Transverse colon (tissue), 4 donors: ENCODE data around the gene FYB1.

ENCODE experiments used
- EP300 ChIP-seq: sonication (generic); formaldehyde crosslinking; IDR thresholded peaks from one replicate; pipeline ENCODE4 v1.6.1; 2017; ENCODE audit warnings: antibody characterized with exemption, low read depth
- POLR2A ChIP-seq: fragments of 450-650 bp; IDR thresholded peaks from one replicate; pipeline ENCODE4 v1.6.1; 2016; ENCODE audit warnings: antibody characterized with exemption, mild to moderate bottlenecking, moderate library complexity
- POLR2AphosphoS5 ChIP-seq, 3 donors: sonication (generic); formaldehyde crosslinking; IDR thresholded peaks; one replicate each; pipeline ENCODE4 v1.6.1; 2016; ENCODE audit warnings: antibody characterized with exemption in 3 of 3
- TF ChIP-seq, protein P1 (sequence below), 5 experiments: fragments of 200-600 bp in 3 of 5; fragments of 450-650 bp in 2 of 5; sonication (generic) in 3 of 5; IDR thresholded peaks; 1 replicate in 2 of 5; 2 replicates in 3 of 5; pipeline ENCODE4 v1.5.1; 2016 to 2017; ENCODE audit warnings: antibody characterized with exemption in 5 of 5, inconsistent platforms in 3 of 5, mild to moderate bottlenecking in 2 of 5, moderate library complexity in 1 of 5

GRCh38 chr5:39079147-39079546 lies 140.2 kb downstream of the FYB1 start:
- no peak for TF ChIP-seq EP300
- TF ChIP-seq, protein P1, sequence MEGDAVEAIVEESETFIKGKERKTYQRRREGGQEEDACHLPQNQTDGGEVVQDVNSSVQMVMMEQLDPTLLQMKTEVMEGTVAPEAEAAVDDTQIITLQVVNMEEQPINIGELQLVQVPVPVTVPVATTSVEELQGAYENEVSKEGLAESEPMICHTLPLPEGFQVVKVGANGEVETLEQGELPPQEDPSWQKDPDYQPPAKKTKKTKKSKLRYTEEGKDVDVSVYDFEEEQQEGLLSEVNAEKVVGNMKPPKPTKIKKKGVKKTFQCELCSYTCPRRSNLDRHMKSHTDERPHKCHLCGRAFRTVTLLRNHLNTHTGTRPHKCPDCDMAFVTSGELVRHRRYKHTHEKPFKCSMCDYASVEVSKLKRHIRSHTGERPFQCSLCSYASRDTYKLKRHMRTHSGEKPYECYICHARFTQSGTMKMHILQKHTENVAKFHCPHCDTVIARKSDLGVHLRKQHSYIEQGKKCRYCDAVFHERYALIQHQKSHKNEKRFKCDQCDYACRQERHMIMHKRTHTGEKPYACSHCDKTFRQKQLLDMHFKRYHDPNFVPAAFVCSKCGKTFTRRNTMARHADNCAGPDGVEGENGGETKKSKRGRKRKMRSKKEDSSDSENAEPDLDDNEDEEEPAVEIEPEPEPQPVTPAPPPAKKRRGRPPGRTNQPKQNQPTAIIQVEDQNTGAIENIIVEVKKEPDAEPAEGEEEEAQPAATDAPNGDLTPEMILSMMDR (IDR thresholded peaks at IDR 0.05), result no peak
- TF ChIP-seq POLR2A, result no peak
- no peak for TF ChIP-seq POLR2AphosphoS5 (IDR thresholded peaks at IDR 0.05)
